Subcutaneous adipose tissue (tissue), 4 donors: ENCODE measurements around the gene ADAM11. TPM values are rescaled to one million over a fixed set of nuclear protein-coding genes. Genes with fewer than 3 reads are reported as not detected.

ENCODE experiments used
- CTCF ChIP-seq: fragments of 450-650 bp; IDR thresholded peaks from one replicate; pipeline ENCODE4 v1.5.1; 2016; ENCODE audit warnings: low read depth, mild to moderate bottlenecking, control low read depth, antibody characterized with exemption, moderate library complexity
- total RNA-seq, 4 donors: library from RNA; depleted of rRNA; stranded (reverse); fragments of >200 nt; gene quantifications; one replicate each; pipeline ENCODE4 v1.1.0, GENCODE V29; 2016

Gene ADAM11
- total RNA-seq, 4 donors from 2014 or later, result 0.17 to 0.88 (median 0.57) TPM; not detected in 1

- TF ChIP-seq CTCF, result no peak
These were observed 15.7 kb downstream of the ADAM11 start for GRCh38 chr17:44774271-44775135.

- TF ChIP-seq CTCF, result no peak
These were observed 16.5 kb downstream of the ADAM11 start for GRCh38 chr17:44775136-44775837.

DNA sequence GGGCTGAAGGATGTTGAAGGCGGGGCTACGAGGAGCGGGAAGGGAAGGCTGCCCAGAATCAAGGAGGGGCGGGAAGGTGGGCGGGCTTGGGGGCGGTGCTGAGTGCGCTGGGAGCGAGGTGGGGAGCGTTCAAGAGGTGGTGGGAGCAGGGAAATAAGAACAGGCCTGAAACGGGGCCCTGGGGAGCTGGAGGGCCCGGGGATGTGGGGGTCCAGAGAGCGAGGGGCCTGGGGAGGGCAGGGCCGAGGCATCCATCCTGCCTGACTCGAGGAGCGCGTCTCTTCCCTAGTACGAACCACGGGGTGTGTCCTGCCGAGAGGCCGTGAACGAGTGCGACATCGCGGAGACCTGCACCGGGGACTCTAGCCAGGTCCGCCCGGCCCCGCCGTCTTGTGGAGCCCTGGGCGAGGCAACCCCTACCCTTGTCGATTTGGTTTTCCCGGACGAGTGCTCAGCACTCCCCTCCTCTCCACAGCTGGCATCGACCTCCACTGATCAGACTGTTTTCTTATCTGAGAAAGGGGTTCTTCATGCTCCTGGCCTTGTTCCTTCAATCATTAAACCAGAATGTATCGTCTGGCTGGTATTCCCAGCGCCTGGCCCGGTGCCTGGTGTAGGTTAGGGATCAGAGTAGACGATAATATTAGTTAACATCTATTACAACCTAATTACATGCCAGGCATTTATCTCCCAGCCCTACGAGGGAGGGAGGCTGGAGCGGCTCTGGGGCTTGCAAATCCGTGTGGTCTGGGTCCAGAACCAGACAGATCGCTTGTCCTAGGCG lies 17.2 kb downstream of the ADAM11 start:
- TF ChIP-seq CTCF, result no peak

GRCh38 chr17:44776628-44777393 lies 18.0 kb downstream of the ADAM11 start:
- no peak for TF ChIP-seq CTCF

DNA sequence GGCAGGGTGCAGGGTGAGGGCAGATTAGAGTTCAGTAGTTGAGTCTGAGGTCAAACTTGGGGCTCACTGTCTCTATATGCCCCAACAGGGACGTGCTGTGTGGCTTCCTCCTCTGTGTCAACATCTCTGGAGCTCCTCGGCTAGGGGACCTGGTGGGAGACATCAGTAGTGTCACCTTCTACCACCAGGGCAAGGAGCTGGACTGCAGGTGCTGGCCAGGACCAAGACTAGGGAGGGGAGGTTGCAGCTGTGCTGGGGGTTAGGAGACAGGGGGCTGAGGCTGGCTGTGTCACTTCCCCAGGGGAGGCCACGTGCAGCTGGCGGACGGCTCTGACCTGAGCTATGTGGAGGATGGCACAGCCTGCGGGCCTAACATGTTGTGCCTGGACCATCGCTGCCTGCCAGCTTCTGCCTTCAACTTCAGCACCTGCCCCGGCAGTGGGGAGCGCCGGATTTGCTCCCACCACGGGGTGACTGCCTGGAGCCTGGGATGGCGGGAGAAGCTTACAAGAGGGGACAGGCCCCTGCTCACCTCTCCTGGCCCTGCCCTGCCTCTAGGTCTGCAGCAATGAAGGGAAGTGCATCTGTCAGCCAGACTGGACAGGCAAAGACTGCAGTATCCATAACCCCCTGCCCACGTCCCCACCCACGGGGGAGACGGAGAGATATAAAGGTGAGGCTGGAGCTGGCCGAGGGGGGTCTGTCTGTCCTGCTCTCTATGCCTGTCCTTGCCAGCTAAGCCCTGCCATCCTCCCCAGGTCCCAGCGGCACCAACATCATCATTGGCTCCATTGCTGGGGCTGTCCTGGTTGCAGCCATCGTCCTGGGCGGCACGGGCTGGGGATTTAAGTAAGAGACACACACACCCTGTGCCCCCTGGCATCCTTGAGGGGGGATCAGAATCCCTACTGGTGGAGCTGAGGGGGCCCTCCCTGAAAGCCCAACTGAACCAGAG lies 18.9 kb downstream of the ADAM11 start:
- no peak for TF ChIP-seq CTCF

- TF ChIP-seq CTCF, result no peak
These were observed 19.9 kb downstream of the ADAM11 start for GRCh38 chr17:44778656-44779210.
